ENCODE measurements around the gene SCNN1B.
"Not testable (repeated sequence)": the region's sequence is repeated elsewhere in the genome, so short reads cannot be mapped to it uniquely, and the experiment has no call there.

The SCNN1B gene

GRCh38 chr16:23288726-23289512 lies 13.2 kb upstream of the SCNN1B start:
- H3K4me3 ChIP-seq (ENCODE audit: low read depth, low read length) = no peak overlapping the region
- TF ChIP-seq CTCF (IDR thresholded peaks at IDR 0.05; ENCODE audit: low read depth, low read length) = no peak

DNA sequence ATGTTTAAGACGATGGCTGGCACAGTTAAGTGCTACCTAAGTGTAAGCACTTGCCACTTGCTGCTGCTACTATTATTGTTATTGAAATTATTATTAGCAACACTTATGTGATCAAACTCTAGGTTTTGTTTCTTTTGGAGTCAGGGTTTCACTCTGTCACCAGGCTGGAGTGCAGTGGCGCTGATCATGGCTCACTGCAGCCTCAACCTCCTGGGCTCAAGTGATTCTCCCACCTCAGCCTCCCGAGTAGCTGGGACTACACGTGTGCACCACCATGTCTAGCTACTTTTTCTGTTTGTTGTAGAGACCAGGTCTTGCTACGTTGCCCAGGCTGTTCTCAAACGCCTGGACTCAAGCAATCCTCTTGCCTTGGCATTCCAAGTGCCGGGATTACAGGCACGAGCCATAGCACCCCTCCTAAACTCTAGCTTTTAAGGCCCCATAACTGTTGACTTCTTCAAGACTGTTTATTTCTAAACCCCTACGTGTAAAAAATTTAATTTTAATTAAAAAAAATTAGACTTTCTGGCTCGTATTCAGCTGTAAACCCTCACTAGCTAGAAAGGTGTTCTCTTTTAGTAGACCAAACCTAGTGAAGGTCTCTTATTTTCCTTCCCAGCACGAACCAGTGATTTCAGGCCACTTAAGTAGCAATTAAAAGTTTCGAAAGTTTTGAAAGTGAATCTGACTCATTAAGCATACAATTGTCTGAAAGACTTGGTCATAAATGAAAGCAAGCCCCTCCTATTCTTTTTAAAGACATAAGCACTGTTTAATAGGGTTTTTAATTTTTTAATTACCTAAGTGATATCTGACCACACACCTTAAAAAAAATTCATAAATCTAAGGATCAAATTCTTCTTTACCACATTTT lies 11.7 kb upstream of the SCNN1B start:
- no peak for TF ChIP-seq CTCF (IDR thresholded peaks at IDR 0.05; ENCODE audit: low read depth, low read length)
- no peak overlapping the region for H3K4me3 ChIP-seq (ENCODE audit: low read depth, low read length)

- TF ChIP-seq CTCF (IDR thresholded peaks at IDR 0.05; ENCODE audit: low read depth, low read length) = no peak
- H3K4me3 ChIP-seq (ENCODE audit: low read depth, low read length) = no peak overlapping the region
Observed at GRCh38 chr16:23293016-23293415, 9.1 kb upstream of the SCNN1B start.

DNA sequence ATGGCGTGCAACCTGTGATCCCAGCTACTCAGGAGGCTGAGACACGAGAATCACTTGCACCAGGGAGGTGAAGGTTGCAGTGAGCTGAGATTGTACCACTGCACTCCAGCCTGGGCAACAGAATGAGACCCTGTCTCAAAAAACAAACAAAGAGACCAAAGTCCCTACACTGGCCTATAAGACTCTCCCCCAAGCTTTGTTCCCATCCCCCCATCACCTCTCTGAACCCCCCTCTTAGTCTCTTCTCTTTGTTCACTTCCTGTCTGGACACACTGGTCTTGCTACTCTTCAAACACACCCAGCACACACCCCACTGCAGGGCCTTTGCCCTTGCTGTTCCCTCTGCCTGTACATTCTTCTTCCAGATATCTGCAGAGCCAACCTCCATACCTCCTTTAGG lies 7.8 kb upstream of the SCNN1B start:
- no peak overlapping the region for H3K4me3 ChIP-seq (ENCODE audit: low read depth, low read length)
- no peak for TF ChIP-seq CTCF (IDR thresholded peaks at IDR 0.05; ENCODE audit: low read depth, low read length)

GRCh38 chr16:23296994-23297393 lies 5.1 kb upstream of the SCNN1B start:
- H3K4me3 ChIP-seq (ENCODE audit: low read depth, low read length) = no peak overlapping the region
- no peak for TF ChIP-seq CTCF (IDR thresholded peaks at IDR 0.05; ENCODE audit: low read depth, low read length)

DNA sequence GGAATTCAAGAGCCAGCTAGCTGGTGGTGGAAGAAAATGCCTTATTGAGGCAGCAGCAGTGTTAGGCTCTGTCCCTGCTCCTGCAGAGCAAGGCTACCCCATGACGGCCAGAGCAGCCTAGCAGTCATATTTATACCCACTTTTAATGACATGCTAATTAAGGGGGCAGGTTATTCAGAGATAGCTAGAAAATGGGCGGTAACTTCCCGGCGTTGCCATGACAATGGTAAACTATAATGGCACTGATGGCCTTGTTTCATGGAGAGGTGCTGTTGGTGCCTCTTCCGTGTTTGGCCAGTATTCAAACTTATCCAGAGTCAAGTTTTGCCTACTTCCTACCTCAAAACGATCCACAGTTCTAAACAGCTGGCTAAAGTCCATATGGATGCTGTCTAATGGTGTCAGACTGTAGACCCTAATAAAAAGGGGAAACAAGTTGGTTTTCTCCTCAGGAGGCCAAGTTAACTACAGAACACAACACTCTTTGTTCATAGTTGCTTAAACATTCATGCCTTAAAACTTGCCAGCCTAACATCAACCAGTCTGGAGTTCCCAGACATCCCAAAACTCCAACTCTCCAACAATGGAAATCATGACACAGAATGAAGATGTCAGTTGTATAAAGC lies 3.7 kb upstream of the SCNN1B start:
- TF ChIP-seq CTCF (IDR thresholded peaks at IDR 0.05; ENCODE audit: low read depth, low read length) = no peak
- H3K4me3 ChIP-seq (ENCODE audit: low read depth, low read length) = no peak overlapping the region

GRCh38 chr16:23299815-23300214 lies 2.3 kb upstream of the SCNN1B start:
- H3K4me3 ChIP-seq (ENCODE audit: low read depth, low read length) = not testable (repeated sequence)
